Measurements from ENCODE around the gene CALD1.

The CALD1 gene

GRCh38 chr7:134847851-134848588 is 68.6 kb downstream of the CALD1 start:
- DNase-seq (ENCODE audit: low read depth) = no peak
- TF ChIP-seq CTCF (IDR thresholded peaks at IDR 0.05; ENCODE audit: control insufficient read depth, insufficient read depth, low read depth, low read length, missing control alignments) = no peak
- H3K4me3 ChIP-seq (ENCODE audit: control insufficient read depth, low read depth, low read length) = no peak overlapping the region

GRCh38 chr7:134850066-134850465 is 70.6 kb downstream of the CALD1 start:
- DNase-seq (ENCODE audit: low read depth) = no peak
- no peak overlapping the region for H3K4me3 ChIP-seq (ENCODE audit: control insufficient read depth, low read depth, low read length)
- no peak for TF ChIP-seq CTCF (IDR thresholded peaks at IDR 0.05; ENCODE audit: control insufficient read depth, insufficient read depth, low read depth, low read length, missing control alignments)

- no peak for DNase-seq (ENCODE audit: low read depth)
- no peak overlapping the region for H3K4me3 ChIP-seq (ENCODE audit: control insufficient read depth, low read depth, low read length)
- no peak for TF ChIP-seq CTCF (IDR thresholded peaks at IDR 0.05; ENCODE audit: control insufficient read depth, insufficient read depth, low read depth, low read length, missing control alignments)
These were observed 71.7 kb downstream of the CALD1 start for GRCh38 chr7:134851141-134851540.

GRCh38 chr7:134852625-134853024 is 73.2 kb downstream of the CALD1 start:
- TF ChIP-seq CTCF (IDR thresholded peaks at IDR 0.05; ENCODE audit: control insufficient read depth, insufficient read depth, low read depth, low read length, missing control alignments) = no peak

GRCh38 chr7:134854816-134855215 is 75.4 kb downstream of the CALD1 start:
- TF ChIP-seq CTCF (IDR thresholded peaks at IDR 0.05; ENCODE audit: control insufficient read depth, insufficient read depth, low read depth, low read length, missing control alignments) = no peak
- H3K4me3 ChIP-seq (ENCODE audit: control insufficient read depth, low read depth, low read length) = no peak overlapping the region
- DNase-seq (ENCODE audit: low read depth) = no peak

More at GRCh38 chr7:134852625-134853024, 73.2 kb downstream of the CALD1 start:
- DNase-seq (ENCODE audit: low read depth) = no peak
- no peak overlapping the region for H3K4me3 ChIP-seq (ENCODE audit: control insufficient read depth, low read depth, low read length)

- TF ChIP-seq CTCF (IDR thresholded peaks at IDR 0.05; ENCODE audit: control insufficient read depth, insufficient read depth, low read depth, low read length, missing control alignments) = no peak
- DNase-seq (ENCODE audit: low read depth) = no peak
- H3K4me3 ChIP-seq (ENCODE audit: control insufficient read depth, low read depth, low read length) = no peak overlapping the region
These were observed 76.0 kb downstream of the CALD1 start for GRCh38 chr7:134855442-134855841.
